ENCODE data around the gene TEX10.

Gene TEX10

DNA sequence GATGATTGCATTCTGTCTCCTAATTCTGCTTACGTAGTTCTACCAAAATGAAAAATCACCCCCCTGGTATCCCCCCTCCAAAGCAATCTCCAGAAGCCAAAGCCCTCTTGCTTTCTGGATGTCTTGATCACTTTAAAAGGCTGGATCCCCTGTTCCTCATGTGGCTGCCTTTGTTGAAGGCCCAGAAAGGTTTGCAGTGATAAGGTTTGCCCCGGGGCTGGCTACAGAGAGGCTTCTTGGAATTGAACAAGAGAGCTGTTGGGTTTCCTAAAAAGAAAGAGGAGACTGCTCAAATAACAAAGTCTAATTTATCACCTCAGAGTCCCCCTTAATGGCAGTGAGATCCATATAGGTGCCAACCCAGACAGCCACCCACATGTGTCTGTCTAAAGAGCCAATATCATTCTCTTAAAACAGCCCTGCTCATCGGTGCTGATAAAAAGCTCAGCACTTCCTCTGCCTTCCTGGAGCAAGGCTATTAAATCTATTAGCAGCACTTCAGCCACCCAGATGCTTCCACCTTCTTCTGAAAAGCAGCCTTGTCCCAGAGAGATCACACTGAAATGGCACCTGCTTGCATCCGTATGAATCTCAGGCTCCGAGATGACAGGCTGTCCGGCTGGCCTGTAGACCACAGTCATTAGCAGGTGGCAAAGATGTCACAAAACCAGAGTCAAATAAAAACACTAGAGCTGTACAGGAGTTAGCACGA is 70.9 kb downstream of the TEX10 start:
- no peak for DNase-seq

DNA sequence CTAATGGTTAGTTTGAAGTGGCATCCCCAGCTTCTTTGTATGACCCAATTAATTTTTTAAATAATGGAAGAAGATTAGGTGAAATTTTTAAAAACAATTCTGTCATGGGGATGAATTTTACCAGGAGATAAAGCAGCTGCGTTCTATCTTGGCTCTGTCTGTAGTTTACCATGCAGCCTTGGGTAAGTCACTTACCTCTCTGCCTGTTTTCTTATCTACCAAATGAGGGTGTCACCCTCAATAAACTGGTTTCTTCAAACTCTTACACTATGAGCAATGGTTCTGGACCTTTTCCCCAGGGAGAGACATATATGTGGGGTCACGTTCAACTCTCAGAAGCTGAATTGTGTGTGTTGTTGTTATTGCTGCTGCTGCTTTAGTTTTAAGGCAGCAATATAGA is 71.7 kb downstream of the TEX10 start:
- no peak for DNase-seq

DNA sequence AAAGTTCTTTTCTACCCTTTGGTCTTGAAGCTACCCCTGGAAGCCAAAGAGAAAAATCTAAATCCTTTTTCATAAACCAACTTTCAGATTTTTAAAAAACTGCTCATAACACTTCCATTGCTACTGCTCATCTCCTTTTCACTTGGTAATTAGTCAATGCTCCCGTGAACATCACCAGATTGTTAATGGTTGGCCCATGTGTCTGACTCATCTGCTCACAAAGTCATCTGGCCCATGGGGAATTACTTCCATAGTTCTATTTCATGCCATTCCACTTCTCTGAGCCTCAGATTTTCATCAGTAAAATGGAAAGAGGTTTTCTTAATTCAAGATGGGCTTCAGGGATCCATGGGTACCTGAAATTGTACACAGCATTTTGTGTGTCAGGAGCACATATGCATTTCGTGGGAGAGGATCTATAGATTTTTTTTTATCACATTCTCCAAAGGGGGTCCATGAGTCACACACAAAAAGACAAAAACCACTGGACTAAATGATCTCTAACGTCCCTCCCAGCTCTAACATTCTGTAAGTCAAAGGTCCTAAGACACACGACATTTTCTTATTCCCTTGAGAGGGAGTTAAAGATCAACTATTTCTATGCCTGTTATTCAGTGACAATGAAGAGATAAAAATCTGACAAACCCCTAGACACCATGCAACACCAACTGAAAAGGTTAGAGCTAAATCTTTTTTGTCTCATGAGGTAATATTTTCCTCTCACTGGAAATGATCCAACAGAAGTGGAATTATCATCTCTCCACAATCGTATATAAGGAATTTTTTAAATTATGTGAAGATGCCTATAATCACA is 75.4 kb downstream of the TEX10 start:
- DNase-seq, result no peak

DNA sequence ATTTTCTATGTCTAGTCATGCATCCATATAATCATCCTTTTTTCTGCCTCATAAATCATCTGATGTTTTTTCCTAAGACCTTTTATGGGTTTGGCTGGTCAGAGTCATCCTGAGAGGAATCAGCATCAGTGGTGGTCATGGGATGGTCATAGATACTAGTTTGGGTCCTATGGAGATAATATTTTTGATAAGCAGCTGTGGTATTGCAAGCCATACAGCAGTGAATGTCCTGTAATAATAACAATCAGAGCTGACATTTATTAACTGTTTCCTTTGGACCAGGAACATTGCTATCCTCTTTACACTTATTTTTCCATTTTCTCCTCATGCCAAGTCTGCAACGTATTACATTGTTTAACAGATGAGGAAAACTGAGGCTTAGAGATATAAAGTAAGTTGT is 83.1 kb downstream of the TEX10 start:
- no peak for DNase-seq

DNA sequence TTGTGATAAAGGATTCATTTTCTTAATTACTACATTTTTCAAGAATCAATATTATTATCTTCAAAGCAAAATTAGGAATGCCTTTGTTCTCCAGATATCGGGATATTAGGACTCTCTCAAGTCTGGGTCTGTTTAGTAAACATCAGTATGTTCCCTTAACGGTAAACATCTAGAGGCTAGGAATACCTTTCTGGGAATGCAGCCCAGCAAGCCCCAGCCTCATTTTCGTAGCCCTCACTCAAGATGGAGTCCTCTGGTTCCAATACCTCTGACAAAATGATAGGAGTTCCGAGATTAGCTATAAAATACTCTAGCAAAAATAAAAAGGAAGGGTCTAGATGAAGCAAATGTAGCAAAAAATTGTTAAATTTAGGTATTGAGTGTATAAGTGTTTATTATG is 84.5 kb downstream of the TEX10 start:
- DNase-seq, result no peak

DNA sequence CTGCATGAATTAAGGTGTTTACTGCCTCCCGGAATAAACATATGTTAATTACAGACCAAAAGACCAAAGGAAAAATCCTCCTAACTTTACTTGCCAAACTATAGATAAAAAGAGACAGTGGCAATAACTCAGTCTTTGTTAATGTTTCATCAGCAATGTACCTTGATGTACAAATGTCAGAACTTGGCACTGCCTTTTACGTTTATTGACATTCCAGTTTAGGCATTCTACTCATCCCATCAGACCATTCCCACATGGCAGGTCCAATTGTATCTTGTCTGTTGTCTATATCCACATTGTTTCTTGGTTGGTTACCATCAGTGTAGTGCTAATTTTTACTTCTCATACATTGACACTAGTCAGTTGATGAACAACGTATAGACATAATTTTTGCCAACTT is 85.5 kb downstream of the TEX10 start:
- DNase-seq, result no peak

Data from NCI-H1436 (cell line).